IMR-90 (cell line): Measurements from ENCODE around the gene TBC1D22A. TPM values are rescaled to one million over a fixed set of nuclear protein-coding genes. Genes with fewer than 3 reads are reported as not detected.

Experiments
- ATAC-seq: fragments of 200-7000 bp; cut with Tn5 transposase; 2 replicates; pipeline ENCODE4 v1.9.1; 2020; ENCODE audit warnings: low read depth, mild to moderate bottlenecking, moderate library complexity
- BruUV-seq: library from RNA; stranded (reverse); fragments of 400-500 nt; replicated peaks from 2 replicates; lab custom pipeline; 2021; lab: Mats Ljungman, UMichigan
- CTCF ChIA-PET: fragments of 300-600 bp; formaldehyde crosslinking; extraction: SDS; loops from one replicate; lab custom pipeline; 2021; ENCODE audit warnings: antibody characterized with exemption; lab: Yijun Ruan, JAX
- POLR2A ChIA-PET: fragments of 300-600 bp; sonication (Branson Sonifier 250); formaldehyde crosslinking; loops from one replicate; lab custom pipeline; 2022; ENCODE audit warnings: antibody characterized with exemption; ENCODE audit not compliant: unreplicated experiment; lab: Charles Lee
- DNase-seq: peaks from one replicate; pipeline ENCODE4 v3.0.0; 2013
- H2AFZ ChIP-seq: replicated peaks from 2 replicates; pipeline ENCODE3; 2013; ENCODE audit warnings: low read length, mild to moderate bottlenecking; ENCODE audit not compliant: poor library complexity
- H2AK5ac ChIP-seq: 2 replicates; pipeline ENCODE4 v1.6.1; 2013; ENCODE audit warnings: low read depth, low read length, inconsistent platforms
- H2AK9ac ChIP-seq: replicated peaks from 2 replicates; pipeline ENCODE3; 2013; ENCODE audit warnings: mild to moderate bottlenecking, low read depth, low read length, moderate library complexity; ENCODE audit not compliant: poor library complexity
- H2BK120ac ChIP-seq: 2 replicates; pipeline ENCODE4 v1.6.1; 2013; ENCODE audit warnings: low read depth, low read length, inconsistent platforms
- H2BK15ac ChIP-seq: 3 replicates; pipeline ENCODE4 v1.6.1; 2013; ENCODE audit warnings: low read depth, low read length, inconsistent platforms
- H2BK20ac ChIP-seq: 2 replicates; pipeline ENCODE4 v1.6.1; 2013; ENCODE audit warnings: low read depth, mild to moderate bottlenecking, inconsistent platforms, low read length, moderate library complexity
- H2BK5ac ChIP-seq: 2 replicates; pipeline ENCODE4 v1.6.1; 2013; ENCODE audit warnings: mild to moderate bottlenecking, low read depth, low read length, inconsistent platforms; ENCODE audit not compliant: poor library complexity, severe bottlenecking
- H3K14ac ChIP-seq: replicated peaks from 2 replicates; pipeline ENCODE4 v1.6.1; 2013; ENCODE audit warnings: low read depth, low read length, inconsistent platforms
- H3K18ac ChIP-seq: 2 replicates; pipeline ENCODE4 v1.6.1; 2013; ENCODE audit warnings: low read depth, low read length, control low read depth
- H3K23ac ChIP-seq: 2 replicates; pipeline ENCODE4 v1.6.1; 2013; ENCODE audit warnings: low read depth, low read length, inconsistent platforms
- H3K27ac ChIP-seq: 2 replicates; pipeline ENCODE4 v1.5.1; 2013; ENCODE audit warnings: mild to moderate bottlenecking, control low read depth, low read length; ENCODE audit not compliant: insufficient read depth
- H3K27me3 ChIP-seq: 2 replicates; pipeline ENCODE4 v1.6.1; 2013; ENCODE audit warnings: low read length; ENCODE audit not compliant: control insufficient read depth, insufficient read depth
- H3K36me3 ChIP-seq: 2 replicates; pipeline ENCODE4 v1.6.1; 2013; ENCODE audit warnings: low read length, mixed read lengths; ENCODE audit not compliant: control insufficient read depth, insufficient read depth
- H3K4ac ChIP-seq: 2 replicates; pipeline ENCODE4 v1.6.1; 2013; ENCODE audit warnings: low read depth, low read length, inconsistent platforms
- H3K4me1 ChIP-seq: 2 replicates; pipeline ENCODE4 v1.6.1; 2013; ENCODE audit warnings: low read length, mixed read lengths; ENCODE audit not compliant: control insufficient read depth, insufficient read depth
- H3K4me2 ChIP-seq: 2 replicates; pipeline ENCODE4 v1.6.1; 2013; ENCODE audit warnings: low read depth, mild to moderate bottlenecking, control low read depth, low read length, moderate library complexity
- H3K4me3 ChIP-seq: 2 replicates; pipeline ENCODE4 v1.5.1; 2013; ENCODE audit warnings: low read depth, mild to moderate bottlenecking, control low read depth, low read length, moderate library complexity; ENCODE audit not compliant: insufficient read depth
- H3K56ac ChIP-seq: 2 replicates; pipeline ENCODE4 v1.6.1; 2013; ENCODE audit warnings: low read length, inconsistent platforms; ENCODE audit not compliant: insufficient read depth; ENCODE audit errors: extremely low read depth
- H3K79me1 ChIP-seq, 2 experiments: 2 replicates each; pipeline ENCODE4 v1.6.1; 2013; ENCODE audit warnings: low read length in 2 of 2, inconsistent platforms in 1 of 2, low read depth in 1 of 2
- H3K9ac ChIP-seq: 2 replicates; pipeline ENCODE4 v1.6.1; 2013; ENCODE audit warnings: low read depth, low read length, control low read depth
- H3K9me1 ChIP-seq: 2 replicates; pipeline ENCODE4 v1.6.1; 2013; ENCODE audit warnings: low read length, inconsistent platforms; ENCODE audit not compliant: insufficient read depth
- H3K9me3 ChIP-seq: 2 replicates; pipeline ENCODE4 v1.6.1; 2013; ENCODE audit warnings: low read length; ENCODE audit not compliant: control insufficient read depth, insufficient read depth
- H4K20me1 ChIP-seq: 2 replicates; pipeline ENCODE4 v1.6.1; 2013; ENCODE audit warnings: low read length, inconsistent platforms; ENCODE audit not compliant: insufficient read depth
- H4K5ac ChIP-seq: 2 replicates; pipeline ENCODE4 v1.6.1; 2013; ENCODE audit warnings: mild to moderate bottlenecking, low read depth, low read length, control low read depth
- H4K8ac ChIP-seq, 2 experiments: 2 replicates each; pipeline ENCODE4 v1.6.1; 2013; ENCODE audit warnings: low read depth in 2 of 2, low read length in 2 of 2, control low read depth in 1 of 2, inconsistent platforms in 1 of 2
- H4K91ac ChIP-seq: 2 replicates; pipeline ENCODE4 v1.6.1; 2013; ENCODE audit warnings: low read depth, low read length, inconsistent platforms; ENCODE audit not compliant: insufficient read depth
- BHLHE40 ChIP-seq: fragments of 150-350 bp; IDR thresholded peaks from 2 replicates; pipeline ENCODE4 v1.6.1; 2016; ENCODE audit warnings: mild to moderate bottlenecking, low read depth, low read length
- CEBPB ChIP-seq: IDR thresholded peaks from 2 replicates; pipeline ENCODE4 v1.6.1; 2012; ENCODE audit warnings: low read depth, low read length, improper control_type of control experiment
- ELK1 ChIP-seq: fragments of 150-350 bp; IDR thresholded peaks from 2 replicates; pipeline ENCODE4 v1.6.1; 2016; ENCODE audit warnings: low read depth, mild to moderate bottlenecking, low read length, moderate library complexity, borderline replicate concordance
- MAFK ChIP-seq: IDR thresholded peaks from 2 replicates; pipeline ENCODE4 v1.6.1; 2012; ENCODE audit warnings: low read depth, low read length, improper control_type of control experiment
- MXI1 ChIP-seq: IDR thresholded peaks from 2 replicates; pipeline ENCODE4 v1.6.1; 2012; ENCODE audit warnings: low read depth, mild to moderate bottlenecking, low read length, moderate library complexity, borderline replicate concordance
- NFE2L2 ChIP-seq: fragments of 150-350 bp; IDR thresholded peaks from 2 replicates; pipeline ENCODE4 v1.6.1; 2016; ENCODE audit warnings: low read depth, mild to moderate bottlenecking, low read length
- RCOR1 ChIP-seq: IDR thresholded peaks from 2 replicates; pipeline ENCODE4 v1.6.1; 2012; ENCODE audit warnings: mild to moderate bottlenecking, low read length, improper control_type of control experiment; ENCODE audit not compliant: insufficient replicate concordance
- RFX5 ChIP-seq: IDR thresholded peaks from 2 replicates; pipeline ENCODE4 v1.8.0; 2012; ENCODE audit warnings: low read depth, mild to moderate bottlenecking, low read length, moderate library complexity
- SMC3 ChIP-seq: fragments of 150-350 bp; IDR thresholded peaks from 2 replicates; pipeline ENCODE4 v1.6.1; 2016; ENCODE audit warnings: low read depth, mild to moderate bottlenecking, antibody characterized with exemption, low read length, moderate library complexity
- USF2 ChIP-seq: fragments of 150-350 bp; IDR thresholded peaks from 2 replicates; pipeline ENCODE4 v1.6.1; 2017; ENCODE audit warnings: mild to moderate bottlenecking, antibody characterized with exemption, low read length, low read depth
- WGBS, 2 experiments: methylation state at CpG; one replicate each; pipeline versions ENCODE4 v1.1.5 to v1.1.7; 2013; ENCODE audit warnings: missing lambda C conversion rate in 2 of 2; ENCODE audit not compliant: insufficient read length in 1 of 2; ENCODE audit errors: extremely low coverage in 2 of 2; 5-methylcytosine and 5-hydroxymethylcytosine counted together
- dilution Hi-C: fragments of 300-500 bp; cut with HindIII; formaldehyde crosslinking; loops from one replicate; pipeline ENCODE4 v1.14.3; 2018; ENCODE audit warnings: low sequenced_read_pairs; ENCODE audit not compliant: unreplicated experiment
- in situ Hi-C: fragments of 300-500 bp; cut with MboI; formaldehyde crosslinking; loops from 3 replicates; pipeline ENCODE4 v1.14.3; 2019; ENCODE audit warnings: low sequenced_read_pairs, inconsistent platforms, mixed read lengths
- intact Hi-C: fragments of 100-400 bp; cut with micrococcal nuclease; formaldehyde crosslinking; loops from 2 replicates; pipeline ENCODE4 v1.10.0; 2022
- polyA plus RNA-seq, 3 experiments: library from polyadenylated mRNA; depleted of rRNA; stranded (reverse); fragments of >200 nt; gene quantifications; 2 replicates each; pipeline ENCODE4 v1.2.3, GENCODE V29; 2012; ENCODE audit warnings: low replicate concordance in 1 of 3
- total RNA-seq: library from RNA; depleted of rRNA; stranded (reverse); fragments of >200 nt; gene quantifications from 2 replicates; pipeline ENCODE4 v1.2.3, GENCODE V29; 2012

TBC1D22A gene
- total and polyA plus RNA-seq, 2 of the 4 experiments (the other 2 are of a cell fraction) = 9.0 to 16.7 TPM

- TF ChIP-seq RCOR1 (no peak), NFE2L2 (no peak), BHLHE40 (no peak), MAFK (no peak), MXI1 (no peak), USF2 (no peak), SMC3 (no peak), RFX5 (no peak), CEBPB (no peak), ELK1 (no peak)
- dilution Hi-C loops = no loop called here
- ATAC-seq (no peak), DNase-seq (no peak)
- Histone ChIP-seq H3K36me3 (no peaks in the 10 kb centered on the region), H3K9me3 (no peaks in the 10 kb centered on the region), H4K91ac (no peak overlapping the region), H3K27me3 (no peaks in the 10 kb centered on the region), H2AK5ac (no peak overlapping the region), H3K56ac (no peak overlapping the region), H3K4me1 (no peaks in the 10 kb centered on the region), H2BK5ac (no peak overlapping the region), H3K18ac (no peak overlapping the region), H3K79me1 (peaks cover 13 to 28% of the 10 kb centered on the region in 2 experiments; a peak in 3 of 4 replicates), H2BK15ac (no peak overlapping the region), H4K8ac (no peak overlapping the region), H4K20me1 (peaks cover 6% of the 10 kb centered on the region; the same call in 1 of the 2 replicates), H2BK20ac (no peak overlapping the region), H3K23ac (no peak overlapping the region), H2BK120ac (no peak overlapping the region), H3K4me3 (no peak overlapping the region), H4K5ac (no peak overlapping the region), H2AK9ac (no peak overlapping the region), H3K4me2 (no peak overlapping the region), H3K27ac (no peak overlapping the region), H3K9ac (no peak overlapping the region), H3K4ac (no peak overlapping the region), H2AFZ (no peak overlapping the region), H3K14ac (no peak overlapping the region), H3K9me1 (peaks cover 8% of the 10 kb centered on the region; the same call in 1 of the 2 replicates)
- POLR2A ChIA-PET = no interaction called here
- in situ Hi-C loops = no loop called here
- no TSS peak for BruUV-seq
- 100% methylated on average over 2 of the region's 7 CpGs; no CpG with 5 or more reads in 1 of the 2 experiments for WGBS, 2 experiments
- CTCF ChIA-PET = interaction anchor here (0.9 kb wide), 1 partner anchor 13 kb away, joined by 4 read pairs; no protein-coding TSS in a partner anchor
- intact Hi-C loops = no loop called here
Observed at GRCh38 chr22:46954781-46955180, 192.3 kb downstream of the TBC1D22A start.
